H1 (cell line): ENCODE data around the gene ACTRT3. TPM values are rescaled to one million over a fixed set of nuclear protein-coding genes. Genes with fewer than 3 reads are reported as not detected.

ENCODE experiments used
- BRCA1 ChIP-seq: IDR thresholded peaks from 2 replicates; pipeline ENCODE4 v1.6.1; 2012; ENCODE audit warnings: low read depth, low read length, improper control_type of control experiment
- CBX5 ChIP-seq: fragments of 300-800, 300-1000 bp; sonication (generic); IDR thresholded peaks from 2 replicates; pipeline ENCODE4 v1.7.1; 2016; ENCODE audit warnings: antibody characterized with exemption, low read length, low read depth
- CBX8 ChIP-seq: fragments of 300-800, 300-1000 bp; sonication (generic); IDR thresholded peaks from 2 replicates; pipeline ENCODE4 v1.7.1; 2016; ENCODE audit warnings: low read depth, low read length, borderline replicate concordance
- KDM1A ChIP-seq: fragments of 200-600, 300-600 bp; sonication (generic); IDR thresholded peaks from 2 replicates; pipeline ENCODE4 v1.7.1; 2016; ENCODE audit warnings: mild to moderate bottlenecking, low read length, borderline replicate concordance
- SIX5 ChIP-seq: IDR thresholded peaks from 2 replicates; pipeline ENCODE4 v1.6.1; 2011; ENCODE audit warnings: mild to moderate bottlenecking, low read depth, low read length
- TAF7 ChIP-seq: optimal IDR thresholded peaks from 2 replicates; pipeline ENCODE3; 2011; ENCODE audit warnings: low read depth, mild to moderate bottlenecking, inconsistent platforms, low read length, moderate library complexity, borderline replicate concordance
- TCF12 ChIP-seq: IDR thresholded peaks from 2 replicates; pipeline ENCODE4 v1.6.1; 2011; ENCODE audit warnings: low read depth, mild to moderate bottlenecking, low read length
- polyA plus RNA-seq, 7 experiments: library from polyadenylated mRNA; depleted of rRNA in 3 of 7; stranded (reverse) in 5 of 7; unstranded in 2 of 7; fragments of >200 nt in 5 of 7; fragments of 200-250 nt in 2 of 7; gene quantifications; 1 replicate in 5 of 7; 2 replicates in 1 of 7; 4 replicates in 1 of 7; pipeline versions ENCODE4 v1.2.1 to v1.2.3, GENCODE V29; 2011 to 2013; ENCODE audit warnings: missing spikeins in 2 of 7, mixed read lengths in 2 of 7
- total RNA-seq: library from RNA; stranded (reverse); fragmentation: NEBNext Ultra II Directional; extraction: Animal tissue kit (Norgen Biotek cat#: 25700); gene quantifications from 2 replicates; pipeline ENCODE4 v1.2.1, GENCODE V29; 2021

The ACTRT3 gene
- total and polyA plus RNA-seq, 2 of the 8 experiments (the other 6 are each of a cell fraction or from before 2014, with no cell fraction given): 3.4 to 5.9 TPM

GRCh38 chr3:169764882-169765612 is 4.3 kb downstream of the ACTRT3 start, which contains the start of gene TERC (continued):
- no peak for TF ChIP-seq CBX8
- TF ChIP-seq BRCA1: peak; percentile 92
- no peak for TF ChIP-seq TCF12
- TF ChIP-seq KDM1A: no peak
- TF ChIP-seq SIX5: no peak
- peak; percentile 92 for TF ChIP-seq TAF7
- no peak for TF ChIP-seq CBX5
